OCI-LY7 (cell line): ENCODE results near the gene PIK3CG. TPM values are rescaled to one million over a fixed set of nuclear protein-coding genes. Genes with fewer than 3 reads are reported as not detected.

Source experiments
- BruUV-seq: library from RNA; stranded (reverse); fragments of 400-500 nt; replicated peaks from 2 replicates; lab custom pipeline; 2021; lab: Mats Ljungman, UMichigan
- CTCF ChIA-PET: fragments of 300-600 bp; sonication (Branson Sonifier 250); formaldehyde crosslinking; loops from one replicate; lab custom pipeline; 2022; ENCODE audit warnings: antibody characterized with exemption; ENCODE audit not compliant: unreplicated experiment; lab: Charles Lee
- POLR2A ChIA-PET: fragments of 300-600 bp; sonication (Branson Sonifier 250); formaldehyde crosslinking; loops from one replicate; lab custom pipeline; 2022; ENCODE audit warnings: antibody characterized with exemption; lab: Charles Lee
- DNase-seq: peaks from one replicate; pipeline ENCODE4 v3.0.0-alpha.2; 2015; ENCODE audit warnings: low spot score
- H2AFZ ChIP-seq: fragments of 200-600 bp; sonication (generic), shearing (Covaris generic); 2 replicates; pipeline ENCODE4 v1.6.1; 2014; ENCODE audit warnings: mild to moderate bottlenecking, antibody characterized with exemption, low read length, moderate library complexity
- H3K27ac ChIP-seq: fragments of 200-600 bp; sonication (generic); 2 replicates; pipeline ENCODE4 v1.5.1; 2014; ENCODE audit warnings: mixed run types, low read depth, mild to moderate bottlenecking, moderate library complexity, low read length, inconsistent platforms; ENCODE audit not compliant: poor library complexity, severe bottlenecking
- H3K36me3 ChIP-seq: fragments of 200-600 bp; sonication (generic); 2 replicates; pipeline ENCODE4 v1.6.1; 2014; ENCODE audit warnings: mild to moderate bottlenecking, antibody characterized with exemption, low read length, moderate library complexity, mixed read lengths; ENCODE audit not compliant: insufficient read depth
- H3K4me1 ChIP-seq: fragments of 200-600 bp; sonication (generic); 2 replicates; pipeline ENCODE4 v1.5.1; 2014; ENCODE audit warnings: mild to moderate bottlenecking, low read length; ENCODE audit not compliant: insufficient read depth, poor library complexity, severe bottlenecking
- H3K4me2 ChIP-seq: fragments of 200-600 bp; sonication (generic); 2 replicates; pipeline ENCODE4 v1.6.1; 2014; ENCODE audit warnings: mild to moderate bottlenecking, low read length
- H3K4me3 ChIP-seq: fragments of 200-600 bp; sonication (generic); 2 replicates; pipeline ENCODE4 v1.5.1; 2014; ENCODE audit warnings: mild to moderate bottlenecking, low read depth, low read length; ENCODE audit not compliant: poor library complexity, severe bottlenecking
- H3K79me2 ChIP-seq: fragments of 200-600 bp; sonication (generic); 2 replicates; pipeline ENCODE4 v1.6.1; 2016; ENCODE audit warnings: low read depth, mild to moderate bottlenecking, low read length, moderate library complexity, mixed read lengths; ENCODE audit not compliant: insufficient read depth
- H3K9me2 ChIP-seq: fragments of 200-600 bp; sonication (generic); 2 replicates; pipeline ENCODE4 v1.6.1; 2016; ENCODE audit warnings: mild to moderate bottlenecking, low read length, mixed read lengths; ENCODE audit not compliant: insufficient read depth
- H3K9me3 ChIP-seq: fragments of 200-600 bp; sonication (generic); 2 replicates; pipeline ENCODE4 v1.6.1; 2014; ENCODE audit warnings: mild to moderate bottlenecking, mixed run types, low read length, mixed read lengths
- H4K20me1 ChIP-seq: fragments of 200-600 bp; sonication (generic); 2 replicates; pipeline ENCODE4 v1.6.1; 2014; ENCODE audit warnings: mild to moderate bottlenecking, antibody characterized with exemption, low read length, moderate library complexity, mixed read lengths; ENCODE audit not compliant: insufficient read depth
- EZH2phosphoT487 ChIP-seq: fragments of 200-600 bp; sonication (generic); IDR thresholded peaks from 2 replicates; pipeline ENCODE4 v1.6.1; 2018; ENCODE audit warnings: low read depth, borderline replicate concordance, mild to moderate bottlenecking, mixed run types, antibody characterized with exemption, low read length, moderate library complexity, mixed read lengths
- intact Hi-C: fragments of 100-400 bp; cut with micrococcal nuclease; formaldehyde crosslinking; loops from one replicate; pipeline ENCODE4 v1.10.0; 2022; ENCODE audit not compliant: unreplicated experiment
- total RNA-seq, 2 experiments: library from RNA; depleted of rRNA in 1 of 2; stranded (reverse); fragments of >200 nt in 1 of 2; shearing (Covaris generic) in 1 of 2; gene quantifications; 2 replicates each; pipeline ENCODE4 v1.2.3, GENCODE V29; 2014 to 2022
- TF ChIP-seq, protein P1 (sequence below): fragments of 200-600 bp; sonication (generic); conservative IDR thresholded peaks from 2 replicates; pipeline ENCODE4 v1.5.1; 2014; ENCODE audit warnings: mild to moderate bottlenecking, antibody characterized with exemption, low read length, moderate library complexity, mixed read lengths

The PIK3CG gene
- total RNA-seq, 2 experiments from 2014 or later, result 22.8 to 47.2 TPM

DNA sequence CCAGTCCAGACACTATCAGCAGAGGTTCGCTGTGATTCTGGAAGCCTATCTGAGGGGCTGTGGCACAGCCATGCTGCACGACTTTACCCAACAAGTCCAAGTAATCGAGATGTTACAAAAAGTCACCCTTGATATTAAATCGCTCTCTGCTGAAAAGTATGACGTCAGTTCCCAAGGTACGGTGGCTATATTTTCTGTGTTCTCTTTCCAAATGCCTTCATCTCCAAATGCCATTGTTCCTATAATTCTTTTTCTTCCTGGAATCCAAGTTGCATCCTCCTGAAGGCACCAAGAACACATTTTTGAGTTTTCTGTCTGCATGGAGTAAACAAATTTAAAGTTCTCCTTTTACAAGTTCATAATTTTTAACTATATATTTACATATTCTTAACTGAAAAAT lies 7.7 kb downstream of the PIK3CG start:
- Histone ChIP-seq H3K79me2 (peaks cover 57% of the 10 kb centered on the region), H3K27ac (no peak overlapping the region), H3K4me1 (peaks cover 58% of the 10 kb centered on the region), H2AFZ (no peak overlapping the region; the same call in 1 of the 2 replicates), H3K4me3 (peak overlapping the region; percentile 65), H3K9me2 (no peaks in the 10 kb centered on the region), H4K20me1 (no peaks in the 10 kb centered on the region), H3K4me2 (peak overlapping the region; percentile 85), H3K9me3 (no peaks in the 10 kb centered on the region), H3K36me3 (peaks cover 88% of the 10 kb centered on the region)
- intact Hi-C loops, result loop anchor here (5.0 kb wide), 1 partner anchor 175 kb away; no protein-coding TSS in a partner anchor
- no peak for TF ChIP-seq EZH2phosphoT487
- TF ChIP-seq, protein P1, sequence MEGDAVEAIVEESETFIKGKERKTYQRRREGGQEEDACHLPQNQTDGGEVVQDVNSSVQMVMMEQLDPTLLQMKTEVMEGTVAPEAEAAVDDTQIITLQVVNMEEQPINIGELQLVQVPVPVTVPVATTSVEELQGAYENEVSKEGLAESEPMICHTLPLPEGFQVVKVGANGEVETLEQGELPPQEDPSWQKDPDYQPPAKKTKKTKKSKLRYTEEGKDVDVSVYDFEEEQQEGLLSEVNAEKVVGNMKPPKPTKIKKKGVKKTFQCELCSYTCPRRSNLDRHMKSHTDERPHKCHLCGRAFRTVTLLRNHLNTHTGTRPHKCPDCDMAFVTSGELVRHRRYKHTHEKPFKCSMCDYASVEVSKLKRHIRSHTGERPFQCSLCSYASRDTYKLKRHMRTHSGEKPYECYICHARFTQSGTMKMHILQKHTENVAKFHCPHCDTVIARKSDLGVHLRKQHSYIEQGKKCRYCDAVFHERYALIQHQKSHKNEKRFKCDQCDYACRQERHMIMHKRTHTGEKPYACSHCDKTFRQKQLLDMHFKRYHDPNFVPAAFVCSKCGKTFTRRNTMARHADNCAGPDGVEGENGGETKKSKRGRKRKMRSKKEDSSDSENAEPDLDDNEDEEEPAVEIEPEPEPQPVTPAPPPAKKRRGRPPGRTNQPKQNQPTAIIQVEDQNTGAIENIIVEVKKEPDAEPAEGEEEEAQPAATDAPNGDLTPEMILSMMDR, result no peak
- CTCF ChIA-PET, result no interaction called here
- no TSS peak for BruUV-seq
- POLR2A ChIA-PET, result no interaction called here
- DNase-seq, result no peak

DNA sequence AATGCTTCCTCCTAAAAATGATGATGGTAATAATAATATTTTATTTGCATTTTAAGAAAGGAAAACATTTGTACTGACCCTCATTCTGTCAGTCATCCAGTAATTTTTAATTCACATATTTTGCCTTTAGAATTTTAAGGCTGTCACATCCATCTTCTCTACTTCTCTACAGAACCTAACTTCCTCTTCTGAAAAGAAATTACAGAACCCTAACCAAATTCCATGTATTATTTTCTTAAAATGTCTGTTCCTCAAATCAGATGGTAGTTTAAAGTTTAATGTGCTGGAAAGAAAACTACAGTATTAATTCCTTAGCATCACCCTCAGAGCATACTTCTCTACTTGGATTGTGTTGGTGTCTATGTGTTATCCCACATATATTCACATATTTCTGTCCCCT lies 9.0 kb downstream of the PIK3CG start:
- CTCF ChIA-PET, result no interaction called here
- peaks cover 88% of the 10 kb centered on the region for H3K36me3 ChIP-seq
- POLR2A ChIA-PET, result no interaction called here

DNA sequence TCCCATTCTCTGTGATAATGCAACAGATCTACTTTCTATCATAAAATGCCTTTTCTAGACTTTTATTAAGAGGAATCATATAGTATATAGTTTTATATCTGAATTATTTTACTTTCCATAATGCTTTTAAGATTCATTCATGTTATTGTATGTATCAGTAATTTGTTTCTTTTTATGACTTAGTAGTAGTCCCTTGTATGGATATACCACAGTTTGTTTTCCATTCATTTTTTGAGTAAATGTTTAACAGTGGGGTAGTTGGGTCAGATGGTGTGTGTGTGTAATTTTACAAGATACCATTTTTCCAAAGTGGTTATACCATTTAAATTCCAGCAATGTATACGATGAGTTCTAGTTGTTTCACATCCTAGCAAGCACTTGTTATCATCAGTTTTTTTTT lies 10.4 kb downstream of the PIK3CG start:
- Histone ChIP-seq H3K9me2 (no peaks in the 10 kb centered on the region), H3K4me1 (peaks cover 52% of the 10 kb centered on the region), H3K9me3 (no peaks in the 10 kb centered on the region), H3K36me3 (peaks cover 88% of the 10 kb centered on the region), H3K4me2 (no peak overlapping the region), H3K27ac (no peak overlapping the region), H4K20me1 (no peaks in the 10 kb centered on the region), H2AFZ (no peak overlapping the region), H3K4me3 (no peak overlapping the region), H3K79me2 (peaks cover 37% of the 10 kb centered on the region)
- DNase-seq, result no peak
- POLR2A ChIA-PET, result interaction anchor here (1.0 kb wide), 1 partner anchor 11 kb away, joined by 5 read pairs; no protein-coding TSS in a partner anchor
- CTCF ChIA-PET, result no interaction called here
- no TSS peak for BruUV-seq
- intact Hi-C loops, result no loop called here
- no peak for TF ChIP-seq EZH2phosphoT487
- TF ChIP-seq, protein P1, result no peak

More for the DNA sequence above, 9.0 kb downstream of the PIK3CG start:
- Histone ChIP-seq H3K9me2 (no peaks in the 10 kb centered on the region), H3K9me3 (no peaks in the 10 kb centered on the region), H3K4me3 (no peak overlapping the region), H3K79me2 (peaks cover 51% of the 10 kb centered on the region), H2AFZ (no peak overlapping the region), H3K4me1 (peaks cover 66% of the 10 kb centered on the region), H4K20me1 (no peaks in the 10 kb centered on the region), H3K27ac (no peak overlapping the region), H3K4me2 (0 out of 2 replicates have a peak overlapping the region, but pooled peaks have one; percentile 85)
- BruUV-seq, result no TSS peak
- intact Hi-C loops, result loop anchor here (5.0 kb wide), 1 partner anchor 173 kb away; no protein-coding TSS in a partner anchor
- no peak for DNase-seq
- TF ChIP-seq, protein P1, result no peak
- TF ChIP-seq EZH2phosphoT487, result no peak
